Glutamatergic neuron (in vitro differentiated cells): ENCODE measurements around the gene GNAI1. TPM values are rescaled to one million over a fixed set of nuclear protein-coding genes. Genes with fewer than 3 reads are reported as not detected.

Experiments used
- DNase-seq: peaks from one replicate; pipeline ENCODE4 v3.0.0; 2022
- H3K27ac Mint-ChIP-seq: one replicate; pipeline ENCODE4 v1.8.0; 2020; ENCODE audit warnings: mild to moderate bottlenecking, mixed read lengths, inconsistent platforms; ENCODE audit not compliant: unreplicated experiment
- H3K27me3 Mint-ChIP-seq: one replicate; pipeline ENCODE4 v1.8.0; 2020; ENCODE audit warnings: mild to moderate bottlenecking, moderate library complexity, mixed read lengths, inconsistent platforms; ENCODE audit not compliant: unreplicated experiment
- H3K36me3 Mint-ChIP-seq: one replicate; pipeline ENCODE4 v1.8.0; 2020; ENCODE audit warnings: mild to moderate bottlenecking, mixed read lengths, inconsistent platforms; ENCODE audit not compliant: unreplicated experiment
- H3K4me1 Mint-ChIP-seq: one replicate; pipeline ENCODE4 v1.8.0; 2020; ENCODE audit warnings: mild to moderate bottlenecking, low read depth, mixed read lengths, inconsistent platforms; ENCODE audit not compliant: unreplicated experiment
- H3K4me3 Mint-ChIP-seq: one replicate; pipeline ENCODE4 v1.8.0; 2020; ENCODE audit warnings: mild to moderate bottlenecking, mixed read lengths, inconsistent platforms; ENCODE audit not compliant: unreplicated experiment
- H3K9me3 Mint-ChIP-seq: one replicate; pipeline ENCODE4 v1.8.0; 2020; ENCODE audit warnings: mild to moderate bottlenecking, moderate library complexity, mixed read lengths, inconsistent platforms; ENCODE audit not compliant: unreplicated experiment
- total RNA-seq: library from RNA; stranded (reverse); fragmentation: NEBNext Ultra II Directional; extraction: Animal tissue kit (Norgen Biotek cat#: 25700); gene quantifications from one replicate; pipeline ENCODE4 v1.2.1, GENCODE V29; 2021; ENCODE audit not compliant: unreplicated experiment
- TF ChIP-seq, protein P1 (sequence below): fragments of 200-600 bp; sonication (generic); IDR thresholded peaks from one replicate; pipeline ENCODE4 v1.5.0; 2021; ENCODE audit not compliant: partially characterized antibody, unreplicated experiment

Gene GNAI1
- total RNA-seq, 1 donor from 2014 or later: 61.9 TPM

DNA sequence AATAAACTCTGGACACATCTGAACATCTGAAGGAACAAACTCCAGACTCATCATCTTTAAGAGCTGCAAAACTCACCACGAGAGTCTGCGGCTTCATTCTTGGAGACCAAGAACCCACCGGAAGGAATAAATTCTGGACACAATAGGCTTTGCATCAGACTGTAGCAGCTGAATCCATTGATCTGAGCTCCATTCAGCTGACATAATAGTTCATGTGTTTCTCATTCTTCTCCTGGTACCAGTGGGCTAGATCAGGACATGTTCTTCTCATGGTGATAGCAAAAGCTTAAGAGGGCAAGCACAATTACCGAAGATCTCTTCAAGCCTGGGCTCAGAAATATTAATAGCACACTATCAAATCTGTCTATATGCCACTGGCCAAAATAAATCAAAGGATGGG, 20.5 kb upstream of the GNAI1 start:
- TF ChIP-seq, protein P1, sequence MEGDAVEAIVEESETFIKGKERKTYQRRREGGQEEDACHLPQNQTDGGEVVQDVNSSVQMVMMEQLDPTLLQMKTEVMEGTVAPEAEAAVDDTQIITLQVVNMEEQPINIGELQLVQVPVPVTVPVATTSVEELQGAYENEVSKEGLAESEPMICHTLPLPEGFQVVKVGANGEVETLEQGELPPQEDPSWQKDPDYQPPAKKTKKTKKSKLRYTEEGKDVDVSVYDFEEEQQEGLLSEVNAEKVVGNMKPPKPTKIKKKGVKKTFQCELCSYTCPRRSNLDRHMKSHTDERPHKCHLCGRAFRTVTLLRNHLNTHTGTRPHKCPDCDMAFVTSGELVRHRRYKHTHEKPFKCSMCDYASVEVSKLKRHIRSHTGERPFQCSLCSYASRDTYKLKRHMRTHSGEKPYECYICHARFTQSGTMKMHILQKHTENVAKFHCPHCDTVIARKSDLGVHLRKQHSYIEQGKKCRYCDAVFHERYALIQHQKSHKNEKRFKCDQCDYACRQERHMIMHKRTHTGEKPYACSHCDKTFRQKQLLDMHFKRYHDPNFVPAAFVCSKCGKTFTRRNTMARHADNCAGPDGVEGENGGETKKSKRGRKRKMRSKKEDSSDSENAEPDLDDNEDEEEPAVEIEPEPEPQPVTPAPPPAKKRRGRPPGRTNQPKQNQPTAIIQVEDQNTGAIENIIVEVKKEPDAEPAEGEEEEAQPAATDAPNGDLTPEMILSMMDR: no peak
- H3K27me3 Mint-ChIP-seq: no peaks in the 10 kb centered on the region
- H3K27ac Mint-ChIP-seq: no peak overlapping the region
- no peaks in the 10 kb centered on the region for H3K36me3 Mint-ChIP-seq
- no peak overlapping the region for H3K4me3 Mint-ChIP-seq
- H3K9me3 Mint-ChIP-seq: no peaks in the 10 kb centered on the region
- H3K4me1 Mint-ChIP-seq: no peaks in the 10 kb centered on the region
- no peak for DNase-seq

DNA sequence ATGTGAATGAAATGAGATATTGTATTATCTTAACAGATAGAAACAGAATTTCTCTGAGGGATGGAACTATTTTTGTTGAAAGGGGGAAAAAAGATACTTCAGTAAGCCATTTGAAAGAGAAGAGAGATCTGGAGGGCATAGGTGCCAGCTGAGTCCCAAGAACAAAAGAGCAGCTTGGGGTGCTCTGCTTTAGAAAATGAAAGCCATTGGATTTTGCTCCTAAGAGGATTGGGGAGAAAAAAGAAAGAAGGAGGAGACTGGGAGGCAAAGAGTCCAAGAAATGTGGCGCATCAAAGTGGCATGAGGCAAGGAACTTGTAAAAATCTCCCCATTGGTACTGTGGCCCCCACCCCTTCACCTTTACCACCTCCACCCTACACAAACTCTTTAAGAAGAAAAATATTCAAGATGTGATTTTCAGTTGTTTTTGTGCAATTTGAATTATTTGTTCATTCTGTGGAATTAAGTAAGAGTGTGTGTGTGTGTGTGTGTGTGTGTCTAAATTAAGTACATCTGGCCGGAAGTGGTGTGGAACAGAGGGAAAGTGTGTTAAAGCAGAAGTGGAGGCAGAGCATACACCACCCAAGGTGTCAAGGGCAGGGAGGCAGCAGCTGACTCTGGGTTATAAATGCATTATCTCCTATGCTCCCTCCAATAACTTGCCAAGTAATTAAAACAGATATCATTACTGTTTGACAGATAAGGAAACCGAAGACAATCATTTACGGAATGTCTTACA, 9.9 kb upstream of the GNAI1 start:
- Mint-ChIP-seq H3K36me3 (no peaks in the 10 kb centered on the region), H3K9me3 (no peaks in the 10 kb centered on the region), H3K27ac (peak overlapping the region; percentile 9), H3K27me3 (peaks cover 3% of the 10 kb centered on the region), H3K4me3 (no peak overlapping the region), H3K4me1 (peaks cover 17% of the 10 kb centered on the region)
- TF ChIP-seq, protein P1: no peak
- DNase-seq: no peak

DNA sequence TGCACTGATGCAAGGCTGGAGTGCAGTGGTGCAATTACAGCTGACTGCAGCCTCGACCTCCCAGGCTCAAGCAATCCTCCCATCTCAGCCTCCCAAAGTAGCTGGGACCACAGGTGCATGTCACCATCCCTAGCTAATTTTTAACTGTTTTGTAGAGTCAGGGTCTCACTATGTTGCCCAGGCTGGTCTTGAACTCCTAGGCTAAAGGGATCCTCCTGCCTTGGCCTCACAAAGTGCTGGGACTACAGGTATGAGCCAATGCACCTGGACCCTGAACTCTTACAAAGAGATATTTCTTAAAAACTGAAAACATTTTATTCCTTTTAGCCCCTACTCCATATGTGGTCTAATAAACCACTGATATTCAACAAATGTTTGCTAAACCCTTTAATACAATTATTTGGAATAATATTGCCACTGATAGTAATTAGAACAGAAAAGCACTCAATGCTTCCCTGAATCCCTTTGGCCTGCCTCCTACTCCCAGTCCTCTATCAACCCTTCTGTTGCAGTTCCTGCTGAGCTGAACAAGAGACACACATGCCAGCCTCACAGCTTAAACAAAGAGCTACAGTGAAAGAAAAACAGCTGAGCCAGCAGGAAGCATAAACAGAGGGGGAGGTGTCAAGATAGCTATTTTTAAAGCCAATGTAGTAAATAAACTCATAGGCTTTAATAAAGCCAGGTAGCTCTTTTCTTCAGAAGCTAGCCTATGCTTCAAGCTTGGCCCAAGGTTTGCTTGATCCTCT, 7.0 kb upstream of the GNAI1 start:
- Mint-ChIP-seq H3K27me3 (no peaks in the 10 kb centered on the region), H3K27ac (peak overlapping the region; percentile 71), H3K4me1 (peaks cover 17% of the 10 kb centered on the region), H3K4me3 (no peak overlapping the region), H3K9me3 (no peaks in the 10 kb centered on the region), H3K36me3 (no peaks in the 10 kb centered on the region)
- no peak for DNase-seq
- TF ChIP-seq, protein P1: no peak

DNA sequence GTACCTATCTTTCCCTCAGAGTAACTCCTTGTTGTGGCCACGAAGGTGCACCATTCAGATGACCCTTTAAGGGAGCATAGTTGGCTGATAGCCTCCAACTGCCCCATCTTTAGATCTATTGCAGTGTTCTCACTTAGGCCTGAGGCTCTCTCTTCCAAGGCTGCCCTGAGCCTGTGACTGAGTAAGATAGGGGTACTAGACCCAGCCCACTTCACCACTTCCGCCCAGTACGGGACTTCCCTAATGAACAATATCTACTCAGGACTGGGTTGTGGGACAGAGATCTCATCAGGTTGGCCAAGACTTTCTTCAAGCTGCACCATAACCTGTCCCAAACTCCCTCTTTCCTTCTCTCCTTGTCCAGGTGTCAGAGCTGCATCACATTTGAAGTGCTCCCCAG, 5.7 kb upstream of the GNAI1 start:
- peaks cover 4% of the 10 kb centered on the region for H3K27me3 Mint-ChIP-seq
- H3K4me3 Mint-ChIP-seq: no peak overlapping the region
- H3K36me3 Mint-ChIP-seq: no peaks in the 10 kb centered on the region
- DNase-seq: no peak
- peaks cover 2% of the 10 kb centered on the region for H3K9me3 Mint-ChIP-seq
- H3K27ac Mint-ChIP-seq: no peak overlapping the region
- TF ChIP-seq, protein P1: no peak
- peaks cover 28% of the 10 kb centered on the region for H3K4me1 Mint-ChIP-seq

DNA sequence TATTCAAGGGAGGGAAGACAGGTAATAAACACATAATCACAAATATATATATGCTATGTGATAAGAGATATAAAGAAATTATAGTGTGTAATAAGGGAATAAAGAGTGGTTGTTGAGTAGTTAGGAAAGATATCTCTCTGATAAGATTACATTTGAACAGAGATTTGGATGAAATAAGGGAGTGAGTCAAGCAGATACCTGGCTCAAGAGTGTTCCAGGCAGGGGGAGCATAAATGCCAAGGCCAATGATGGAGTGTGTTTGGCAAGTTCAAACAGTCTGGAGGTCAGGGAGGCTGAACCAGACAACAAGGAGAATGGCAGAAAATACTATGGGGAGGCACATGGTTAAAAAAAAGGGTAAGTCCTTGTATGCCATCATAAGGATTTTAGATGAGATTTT, 4.8 kb upstream of the GNAI1 start:
- peaks cover 5% of the 10 kb centered on the region for H3K27me3 Mint-ChIP-seq
- H3K4me1 Mint-ChIP-seq: peaks cover 31% of the 10 kb centered on the region
- no peak overlapping the region for H3K27ac Mint-ChIP-seq
- H3K36me3 Mint-ChIP-seq: no peaks in the 10 kb centered on the region
- peaks cover 2% of the 10 kb centered on the region for H3K9me3 Mint-ChIP-seq
- no peak overlapping the region for H3K4me3 Mint-ChIP-seq
- DNase-seq: no peak
- TF ChIP-seq, protein P1: no peak
